ENCODE measurements around the gene CEP192.
"Not testable (repeated sequence)": the region's sequence is repeated elsewhere in the genome, so short reads cannot be mapped to it uniquely, and the experiment has no call there.

CEP192 gene

DNA sequence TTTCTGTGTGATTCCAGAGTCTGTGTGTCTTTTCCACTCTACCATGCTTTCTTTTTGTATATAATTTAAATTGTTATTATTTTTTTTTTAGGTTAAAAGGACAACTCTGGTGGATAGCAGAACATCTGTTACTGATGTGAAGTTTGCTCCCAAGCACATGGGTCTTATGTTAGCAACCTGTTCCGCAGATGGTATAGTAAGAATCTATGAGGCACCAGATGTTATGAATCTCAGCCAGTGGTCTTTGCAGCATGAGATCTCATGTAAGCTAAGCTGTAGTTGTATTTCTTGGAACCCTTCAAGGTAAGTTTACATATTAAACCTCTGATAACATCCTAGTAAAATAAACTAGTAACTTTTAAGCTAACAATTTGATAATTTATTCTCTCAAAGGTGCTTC lies 28.1 kb upstream of the CEP192 start:
- peaks cover 1 to 27% of the 10 kb centered on the region in 2 donors for H3K36me3 ChIP-seq (ENCODE audit: control insufficient read depth in 2 of 2, insufficient read depth in 2 of 2, low read length in 2 of 2)
- H3K4me3 ChIP-seq (ENCODE audit: low read length in 2 of 2) = no peak overlapping the region
- no peaks in the 10 kb centered on the region for H3K27me3 ChIP-seq (ENCODE audit: control insufficient read depth in 1 of 2, insufficient read depth in 2 of 2, low read length in 2 of 2)
- H3K27ac ChIP-seq (ENCODE audit: low read length) = no peak overlapping the region
- H3K9ac ChIP-seq (ENCODE audit: low read length in 2 of 2) = no peak overlapping the region
- H3K9me3 ChIP-seq (ENCODE audit: control insufficient read depth in 2 of 2, low read length in 2 of 2) = no peaks in the 10 kb centered on the region
- H3K4me1 ChIP-seq (ENCODE audit: control insufficient read depth, insufficient read depth, low read length) = no peaks in the 10 kb centered on the region

DNA sequence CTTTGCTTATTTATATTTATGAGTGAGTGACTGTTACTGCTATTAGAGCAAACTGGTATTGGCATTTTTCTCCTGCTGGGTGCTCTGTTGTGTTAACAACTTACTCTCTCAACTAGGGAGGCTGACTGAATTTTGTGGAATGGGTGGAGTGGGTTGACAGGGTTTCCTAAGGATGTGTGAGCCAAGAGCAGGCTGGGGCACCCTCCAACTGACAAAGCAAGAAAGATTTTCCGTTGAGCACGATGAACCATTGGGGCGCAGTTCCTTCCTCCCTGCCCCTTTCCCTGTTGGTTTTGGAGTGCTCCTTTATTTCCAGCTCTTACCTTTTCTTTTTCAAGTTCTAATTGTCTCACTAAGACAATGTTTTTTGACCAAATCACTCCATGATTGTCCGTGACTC lies 23.0 kb upstream of the CEP192 start:
- peaks cover 20 to 25% of the 10 kb centered on the region in 2 donors for H3K36me3 ChIP-seq (ENCODE audit: control insufficient read depth in 2 of 2, insufficient read depth in 2 of 2, low read length in 2 of 2)
- H3K9ac ChIP-seq (ENCODE audit: low read length in 2 of 2) = no peak overlapping the region
- no peaks in the 10 kb centered on the region for H3K9me3 ChIP-seq (ENCODE audit: control insufficient read depth in 2 of 2, low read length in 2 of 2)
- no peaks in the 10 kb centered on the region for H3K4me1 ChIP-seq (ENCODE audit: control insufficient read depth, insufficient read depth, low read length)
- H3K4me3 ChIP-seq (ENCODE audit: low read length in 2 of 2) = no peak overlapping the region
- no peak overlapping the region for H3K27ac ChIP-seq (ENCODE audit: low read length)
- no peaks in the 10 kb centered on the region for H3K27me3 ChIP-seq (ENCODE audit: control insufficient read depth in 1 of 2, insufficient read depth in 2 of 2, low read length in 2 of 2)

DNA sequence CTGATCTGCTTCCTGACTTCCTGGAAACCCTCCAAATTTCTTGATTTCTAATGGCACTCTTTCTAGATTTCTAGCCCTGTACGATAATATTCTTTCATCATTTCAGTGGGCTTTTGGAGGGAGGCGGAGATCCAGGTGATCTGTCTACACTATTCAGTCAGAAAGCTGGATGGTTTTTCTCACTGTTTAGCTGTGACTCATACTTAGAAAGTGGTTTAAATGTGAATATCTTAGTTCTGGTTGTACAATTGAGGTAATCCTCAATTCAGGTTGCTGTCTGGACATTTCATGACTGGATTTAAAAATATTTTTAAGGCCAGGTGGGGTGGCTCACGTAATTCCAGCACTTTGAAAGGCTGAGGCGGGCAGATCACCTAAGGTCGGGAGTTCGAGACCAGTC lies 22.5 kb upstream of the CEP192 start:
- H3K36me3 ChIP-seq (ENCODE audit: control insufficient read depth in 2 of 2, insufficient read depth in 2 of 2, low read length in 2 of 2) = peaks cover 20 to 22% of the 10 kb centered on the region in 2 donors

DNA sequence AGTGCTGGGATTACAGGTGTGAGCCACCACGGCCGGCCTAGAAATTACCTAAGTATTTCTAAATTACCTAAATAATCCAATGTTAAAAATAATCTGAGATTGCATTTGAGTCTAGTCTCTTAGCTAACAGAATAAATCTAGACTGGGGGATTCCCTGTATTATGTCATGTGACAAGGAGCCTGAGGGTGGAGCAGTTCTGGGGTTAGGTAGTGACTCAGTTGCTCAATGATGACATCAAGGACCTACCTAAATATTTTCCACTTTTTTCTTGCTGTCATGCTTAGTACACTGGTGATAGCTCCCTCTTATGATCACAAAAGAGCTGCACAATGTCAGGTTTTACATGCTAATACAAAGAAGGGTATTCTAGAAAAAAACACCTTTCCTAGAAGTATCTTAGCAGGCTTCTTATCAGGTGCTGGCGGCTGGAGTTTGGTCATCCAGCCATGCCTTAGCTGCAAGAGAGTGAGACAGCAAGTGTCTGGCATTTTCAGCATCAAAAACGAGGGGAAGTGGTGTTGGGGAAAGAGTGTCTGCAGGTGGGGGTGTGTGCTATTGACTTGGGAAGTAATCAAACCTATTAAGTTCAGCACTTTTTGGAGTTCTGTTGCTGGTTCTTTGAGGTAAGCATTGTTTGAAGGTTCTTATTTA lies 17.5 kb upstream of the CEP192 start:
- Histone ChIP-seq H3K36me3 (ENCODE audit: control insufficient read depth in 2 of 2, insufficient read depth in 2 of 2, low read length in 2 of 2) (peaks cover 21 to 34% of the 10 kb centered on the region in 2 donors), H3K4me3 (ENCODE audit: low read length in 2 of 2) (no peak overlapping the region), H3K27me3 (ENCODE audit: control insufficient read depth in 1 of 2, insufficient read depth in 2 of 2, low read length in 2 of 2) (no peaks in the 10 kb centered on the region), H3K9ac (ENCODE audit: low read length in 2 of 2) (no peak overlapping the region), H3K27ac (ENCODE audit: low read length) (no peak overlapping the region), H3K9me3 (ENCODE audit: control insufficient read depth in 2 of 2, low read length in 2 of 2) (no peaks in the 10 kb centered on the region), H3K4me1 (ENCODE audit: control insufficient read depth, insufficient read depth, low read length) (no peaks in the 10 kb centered on the region)

More for the DNA sequence above, 22.5 kb upstream of the CEP192 start:
- no peaks in the 10 kb centered on the region for H3K4me1 ChIP-seq (ENCODE audit: control insufficient read depth, insufficient read depth, low read length)
- H3K27ac ChIP-seq (ENCODE audit: low read length) = no peak overlapping the region
- H3K9me3 ChIP-seq (ENCODE audit: control insufficient read depth in 2 of 2, low read length in 2 of 2) = no peaks in the 10 kb centered on the region
- no peak overlapping the region for H3K9ac ChIP-seq (ENCODE audit: low read length in 2 of 2)
- H3K27me3 ChIP-seq (ENCODE audit: control insufficient read depth in 1 of 2, insufficient read depth in 2 of 2, low read length in 2 of 2) = no peaks in the 10 kb centered on the region
- no peak overlapping the region for H3K4me3 ChIP-seq (ENCODE audit: low read length in 2 of 2)

DNA sequence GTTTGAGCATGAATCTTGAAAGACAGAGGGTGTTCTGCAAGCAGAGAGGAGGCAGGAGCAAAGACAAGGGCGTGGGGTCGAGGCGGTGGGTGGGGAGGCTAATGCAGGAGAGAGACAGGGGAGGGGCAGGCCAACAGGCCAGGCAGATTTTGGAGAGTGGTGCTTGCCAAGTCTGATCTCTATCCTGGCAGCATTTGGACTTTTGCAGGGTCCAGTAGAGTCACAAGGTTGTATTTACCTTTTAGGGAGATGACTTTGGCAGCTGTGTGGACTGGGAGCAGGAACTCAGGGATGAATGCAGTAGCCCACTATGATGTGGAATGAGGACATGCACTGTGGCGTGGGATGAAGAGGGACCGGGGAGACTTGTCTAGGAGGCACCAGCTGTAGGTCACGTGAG lies 15.7 kb upstream of the CEP192 start:
- Histone ChIP-seq H3K9me3 (ENCODE audit: control insufficient read depth in 2 of 2, low read length in 2 of 2) (no peaks in the 10 kb centered on the region), H3K27me3 (ENCODE audit: control insufficient read depth in 1 of 2, insufficient read depth in 2 of 2, low read length in 2 of 2) (no peaks in the 10 kb centered on the region), H3K4me1 (ENCODE audit: control insufficient read depth, insufficient read depth, low read length) (no peaks in the 10 kb centered on the region), H3K27ac (ENCODE audit: low read length) (no peak overlapping the region), H3K4me3 (ENCODE audit: low read length in 2 of 2) (no peak overlapping the region), H3K9ac (ENCODE audit: low read length in 2 of 2) (no peak overlapping the region), H3K36me3 (ENCODE audit: control insufficient read depth in 2 of 2, insufficient read depth in 2 of 2, low read length in 2 of 2) (peaks cover 21 to 34% of the 10 kb centered on the region in 2 donors)

DNA sequence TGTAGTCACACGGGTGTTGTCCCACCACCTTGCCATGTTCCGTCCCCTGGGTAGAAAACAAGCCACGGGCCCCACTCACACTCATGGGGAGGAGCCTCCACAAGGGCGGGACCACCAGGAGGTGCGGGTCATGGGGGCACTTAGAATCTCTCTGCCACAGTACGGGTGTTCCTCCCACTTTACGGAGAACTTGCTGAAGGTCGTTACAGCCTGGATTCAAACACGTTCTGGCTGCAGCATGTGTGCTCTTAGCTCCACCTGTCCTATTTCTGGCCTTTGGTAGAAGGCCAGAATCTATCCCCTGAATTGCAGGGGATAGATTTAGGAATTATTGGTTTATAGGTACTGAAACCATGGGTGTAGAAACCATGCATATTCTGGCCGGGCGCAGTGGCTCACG lies 14.9 kb upstream of the CEP192 start:
- no peaks in the 10 kb centered on the region for H3K9me3 ChIP-seq (ENCODE audit: control insufficient read depth in 2 of 2, low read length in 2 of 2)
- peaks cover 21 to 29% of the 10 kb centered on the region in 2 donors for H3K36me3 ChIP-seq (ENCODE audit: control insufficient read depth in 2 of 2, insufficient read depth in 2 of 2, low read length in 2 of 2)
- no peaks in the 10 kb centered on the region for H3K4me1 ChIP-seq (ENCODE audit: control insufficient read depth, insufficient read depth, low read length)
- H3K9ac ChIP-seq (ENCODE audit: low read length in 2 of 2) = no peak overlapping the region
- H3K4me3 ChIP-seq (ENCODE audit: low read length in 2 of 2) = no peak overlapping the region
- no peak overlapping the region for H3K27ac ChIP-seq (ENCODE audit: low read length)
- H3K27me3 ChIP-seq (ENCODE audit: control insufficient read depth in 1 of 2, insufficient read depth in 2 of 2, low read length in 2 of 2) = no peaks in the 10 kb centered on the region

DNA sequence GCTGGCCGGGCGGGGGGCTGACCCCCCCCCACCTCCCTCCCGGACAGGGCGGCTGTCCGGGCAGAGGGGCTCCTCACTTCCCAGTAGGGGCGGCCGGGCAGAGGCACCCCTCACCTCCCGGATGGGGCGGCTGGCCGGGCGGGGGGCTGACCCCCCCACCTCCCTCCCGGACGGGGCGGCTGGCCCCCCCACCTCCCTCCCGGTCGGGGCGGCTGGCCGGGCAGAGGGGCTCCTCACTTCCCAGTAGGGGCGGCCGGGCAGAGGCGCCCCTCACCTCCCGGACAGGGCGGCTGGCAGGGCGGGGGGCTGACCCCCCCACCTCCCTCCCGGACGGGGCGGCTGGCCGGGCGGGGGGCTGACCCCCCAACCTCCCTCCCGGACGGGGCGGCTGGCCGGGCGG lies 11.1 kb upstream of the CEP192 start:
- not testable (repeated sequence) for H3K4me3 ChIP-seq (ENCODE audit: low read length in 2 of 2); H3K27ac ChIP-seq (ENCODE audit: low read length); H3K4me1 ChIP-seq (ENCODE audit: control insufficient read depth, insufficient read depth, low read length); H3K27me3 ChIP-seq (ENCODE audit: control insufficient read depth in 1 of 2, insufficient read depth in 2 of 2, low read length in 2 of 2); H3K9me3 ChIP-seq (ENCODE audit: control insufficient read depth in 2 of 2, low read length in 2 of 2); H3K9ac ChIP-seq (ENCODE audit: low read length in 2 of 2)
- peaks cover 14 to 15% of the 10 kb centered on the region in 2 donors for H3K36me3 ChIP-seq (ENCODE audit: control insufficient read depth in 2 of 2, insufficient read depth in 2 of 2, low read length in 2 of 2)

DNA sequence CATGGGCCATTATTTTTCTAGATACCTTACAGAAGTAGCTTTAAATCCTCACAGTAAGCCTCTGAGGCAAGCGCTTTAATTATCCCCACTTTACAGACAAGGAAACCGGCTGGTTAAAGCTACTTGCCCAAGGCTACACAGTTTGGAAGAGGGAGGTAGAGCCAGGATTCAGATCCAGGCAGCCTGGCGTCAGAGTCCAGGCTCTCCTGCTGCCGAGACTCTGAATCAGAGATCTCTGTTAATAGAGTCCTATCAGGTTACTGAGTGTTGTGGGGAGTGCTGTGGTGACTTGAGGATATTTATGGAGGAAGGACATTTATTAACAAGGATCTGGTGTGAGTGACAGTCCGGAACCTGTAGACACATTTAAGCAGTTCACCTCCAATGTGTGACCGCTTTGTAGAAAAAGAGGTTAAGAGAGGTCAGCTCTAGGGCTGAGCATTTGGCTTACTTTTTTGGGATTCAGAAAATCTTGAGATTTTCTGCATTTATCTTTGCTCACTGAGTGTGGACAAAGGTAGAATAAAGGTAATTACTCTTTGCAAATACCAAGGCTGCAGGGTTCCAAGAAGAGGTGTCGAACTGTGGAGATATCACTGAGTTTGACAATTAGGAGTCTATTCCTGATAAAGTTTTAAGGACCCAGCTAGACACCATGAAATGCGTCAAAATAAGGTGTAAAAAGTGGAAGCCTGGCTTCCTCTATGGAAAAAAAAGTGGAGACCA lies 1.6 kb upstream of the CEP192 start:
- Histone ChIP-seq H3K4me1 (ENCODE audit: control insufficient read depth, insufficient read depth, low read length) (peaks cover 3% of the 10 kb centered on the region), H3K9me3 (ENCODE audit: control insufficient read depth in 2 of 2, low read length in 2 of 2) (no peaks in the 10 kb centered on the region), H3K27me3 (ENCODE audit: control insufficient read depth in 1 of 2, insufficient read depth in 2 of 2, low read length in 2 of 2) (no peaks in the 10 kb centered on the region), H3K4me3 (ENCODE audit: low read length in 2 of 2) (no peak overlapping the region), H3K9ac (ENCODE audit: low read length in 2 of 2) (no peak overlapping the region), H3K36me3 (ENCODE audit: control insufficient read depth in 2 of 2, insufficient read depth in 2 of 2, low read length in 2 of 2) (peaks cover 3 to 4% of the 10 kb centered on the region in 2 donors), H3K27ac (ENCODE audit: low read length) (no peak overlapping the region)

DNA sequence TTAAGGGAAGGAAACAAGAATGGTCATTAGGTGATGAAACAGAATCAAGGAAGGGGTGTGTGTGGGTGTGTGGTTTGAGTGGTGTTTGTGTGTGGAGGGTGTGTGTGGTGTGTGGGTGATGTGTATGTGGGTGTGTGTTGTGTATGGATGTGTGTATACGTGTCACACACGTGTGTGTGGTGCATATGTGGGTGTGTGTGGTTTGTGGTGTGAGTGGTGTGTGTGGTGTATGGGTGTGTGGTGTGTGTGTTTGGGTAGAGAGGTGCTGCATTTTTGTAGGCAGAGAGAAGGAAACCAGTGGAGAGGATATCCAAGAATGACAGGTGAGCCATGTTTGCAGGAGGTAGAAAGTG lies 1.1 kb upstream of the CEP192 start:
- no peak overlapping the region for H3K27ac ChIP-seq (ENCODE audit: low read length)

DNA sequence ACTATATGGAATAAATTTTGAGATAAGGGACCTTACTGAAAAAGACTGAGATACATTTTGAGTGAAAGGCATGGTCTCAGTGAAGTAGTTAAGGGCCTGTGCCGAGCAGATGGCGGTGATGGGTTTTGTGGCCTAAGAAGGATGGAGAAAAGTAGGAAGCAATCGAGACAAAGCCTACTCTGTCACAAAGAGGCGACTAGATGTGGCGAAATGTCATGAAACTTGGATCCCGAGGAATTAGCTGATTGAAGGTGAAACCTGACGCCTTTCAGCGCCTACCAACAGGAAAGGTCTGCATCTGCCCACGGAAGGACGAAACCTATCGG lies 558 bp upstream of the CEP192 start:
- Histone ChIP-seq H3K27ac (ENCODE audit: low read length) (no peak overlapping the region), H3K4me1 (ENCODE audit: control insufficient read depth, insufficient read depth, low read length) (peaks cover 3% of the 10 kb centered on the region), H3K9ac (ENCODE audit: low read length in 2 of 2) (peak overlapping the region; percentile 56 to 74), H3K9me3 (ENCODE audit: control insufficient read depth in 2 of 2, low read length in 2 of 2) (no peaks in the 10 kb centered on the region), H3K36me3 (ENCODE audit: control insufficient read depth in 2 of 2, insufficient read depth in 2 of 2, low read length in 2 of 2) (peaks cover 3 to 4% of the 10 kb centered on the region in 2 donors), H3K4me3 (ENCODE audit: low read length in 2 of 2) (peak overlapping the region; percentile 88 to 89), H3K27me3 (ENCODE audit: control insufficient read depth in 1 of 2, insufficient read depth in 2 of 2, low read length in 2 of 2) (no peaks in the 10 kb centered on the region)

More for the DNA sequence above, 1.1 kb upstream of the CEP192 start:
- peak overlapping the region in 1 of 2 donors; percentile 89 for H3K4me3 ChIP-seq (ENCODE audit: low read length in 2 of 2)
- H3K9me3 ChIP-seq (ENCODE audit: control insufficient read depth in 2 of 2, low read length in 2 of 2) = no peaks in the 10 kb centered on the region
- H3K4me1 ChIP-seq (ENCODE audit: control insufficient read depth, insufficient read depth, low read length) = peaks cover 3% of the 10 kb centered on the region
- H3K36me3 ChIP-seq (ENCODE audit: control insufficient read depth in 2 of 2, insufficient read depth in 2 of 2, low read length in 2 of 2) = peaks cover 3 to 4% of the 10 kb centered on the region in 2 donors
- no peaks in the 10 kb centered on the region for H3K27me3 ChIP-seq (ENCODE audit: control insufficient read depth in 1 of 2, insufficient read depth in 2 of 2, low read length in 2 of 2)
- peak overlapping the region in 1 of 2 donors; percentile 56 for H3K9ac ChIP-seq (ENCODE audit: low read length in 2 of 2)

DNA sequence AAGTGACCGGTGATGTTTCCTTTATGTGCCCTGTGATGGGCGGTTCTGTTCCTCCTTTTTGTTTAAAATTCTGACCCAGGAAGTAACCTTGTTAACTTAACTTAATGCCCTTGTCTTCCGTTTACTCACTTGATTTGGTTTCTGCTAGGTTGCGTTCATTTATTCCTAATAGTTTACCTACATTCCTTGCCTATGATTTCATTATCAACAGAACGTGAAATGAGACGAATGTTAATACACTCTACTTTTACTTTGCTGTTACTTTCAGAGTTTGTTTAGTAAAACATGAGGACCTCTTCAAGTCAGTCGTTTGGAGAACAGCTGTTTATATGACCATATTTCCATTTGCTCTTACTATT lies 638 bp downstream of the CEP192 start:
- no peaks in the 10 kb centered on the region for H3K27me3 ChIP-seq (ENCODE audit: control insufficient read depth in 1 of 2, insufficient read depth in 2 of 2, low read length in 2 of 2)
- H3K4me1 ChIP-seq (ENCODE audit: control insufficient read depth, insufficient read depth, low read length) = peaks cover 3% of the 10 kb centered on the region
- H3K4me3 ChIP-seq (ENCODE audit: low read length in 2 of 2) = peak overlapping the region; percentile 88 to 89
- H3K9me3 ChIP-seq (ENCODE audit: control insufficient read depth in 2 of 2, low read length in 2 of 2) = no peaks in the 10 kb centered on the region
- peaks cover 3% of the 10 kb centered on the region in 2 donors for H3K36me3 ChIP-seq (ENCODE audit: control insufficient read depth in 2 of 2, insufficient read depth in 2 of 2, low read length in 2 of 2)
- H3K27ac ChIP-seq (ENCODE audit: low read length) = peak overlapping the region; percentile 68
- peak overlapping the region; percentile 78 to 81 for H3K9ac ChIP-seq (ENCODE audit: low read length in 2 of 2)

Measured in stomach smooth muscle (tissue), 2 donors.